HL-60 (cell line): ENCODE measurements around the gene DNAH10.

Experiments used
- DNase-seq, 2 experiments: peaks; one replicate each; pipeline ENCODE4 v3.0.0-alpha.2; 2010 to 2020; ENCODE audit warnings: low read depth in 1 of 2, low spot score in 1 of 2
- H3K27ac ChIP-seq: fragments of 250-450 bp; sonication (Bioruptor Pico); replicated peaks from 2 replicates; pipeline ENCODE4 v1.5.1; 2020; ENCODE audit warnings: mild to moderate bottlenecking, moderate library complexity
- H3K27me3 ChIP-seq: fragments of 250-450 bp; sonication (Bioruptor Pico); 2 replicates; pipeline ENCODE4 v1.5.1; 2021; ENCODE audit warnings: mild to moderate bottlenecking, moderate library complexity; ENCODE audit not compliant: insufficient read depth, poor library complexity, severe bottlenecking
- H3K4me3 ChIP-seq: replicated peaks from 2 replicates; pipeline ENCODE4 v1.5.1; 2011; ENCODE audit warnings: mild to moderate bottlenecking, control low read depth, low read length; ENCODE audit not compliant: insufficient read depth
- CTCF ChIP-seq: IDR thresholded peaks from one replicate; pipeline ENCODE4 v1.5.1; 2011; ENCODE audit warnings: low read length, control low read depth, inconsistent platforms; ENCODE audit not compliant: insufficient read depth
- GABPA ChIP-seq: IDR thresholded peaks from 2 replicates; pipeline ENCODE4 v1.6.1; 2012; ENCODE audit warnings: low read depth
- POLR2AphosphoS5 ChIP-seq: IDR thresholded peaks from 2 replicates; pipeline ENCODE4 v1.6.1; 2012; ENCODE audit warnings: low read depth
- REST ChIP-seq: IDR thresholded peaks from 2 replicates; pipeline ENCODE4 v1.6.1; 2012; ENCODE audit warnings: low read depth; ENCODE audit not compliant: insufficient replicate concordance
- SPI1 ChIP-seq: IDR thresholded peaks from 2 replicates; pipeline ENCODE4 v1.6.1; 2012; ENCODE audit warnings: low read depth, mild to moderate bottlenecking, borderline replicate concordance

The DNAH10 gene

GRCh38 chr12:123765504-123766035 is 3.5 kb downstream of the DNAH10 start:
- DNase-seq, result no peak

GRCh38 chr12:123767613-123768012 is 5.5 kb downstream of the DNAH10 start:
- Histone ChIP-seq H3K27me3 (no peaks in the 10 kb centered on the region), H3K27ac (no peak overlapping the region), H3K4me3 (no peak overlapping the region)
- DNase-seq, result peak; percentile 23 to 76
- TF ChIP-seq SPI1 (no peak), CTCF (no peak), GABPA (peak; percentile 30; the same call in 1 of the 2 replicates), POLR2AphosphoS5 (peak; percentile 37; the same call in 1 of the 2 replicates), REST (no peak)

More at GRCh38 chr12:123765504-123766035, 3.5 kb downstream of the DNAH10 start:
- no peak overlapping the region for H3K4me3 ChIP-seq
- TF ChIP-seq POLR2AphosphoS5 (no peak), GABPA (no peak), REST (no peak), SPI1 (no peak), CTCF (no peak)
- no peak overlapping the region for H3K27ac ChIP-seq
- no peaks in the 10 kb centered on the region for H3K27me3 ChIP-seq

- Histone ChIP-seq H3K27ac (no peak overlapping the region), H3K4me3 (no peak overlapping the region), H3K27me3 (no peaks in the 10 kb centered on the region)
- no peak for DNase-seq
- no peak for TF ChIP-seq GABPA
Measured at GRCh38 chr12:123771261-123771660, 9.2 kb downstream of the DNAH10 start.

- H3K27ac ChIP-seq, result no peak overlapping the region
- TF ChIP-seq REST (no peak), GABPA (no peak), POLR2AphosphoS5 (no peak), SPI1 (no peak), CTCF (no peak)
- no peak overlapping the region for H3K4me3 ChIP-seq
- DNase-seq, result no peak
- H3K27me3 ChIP-seq, result no peaks in the 10 kb centered on the region
Measured at GRCh38 chr12:123772074-123772473, 10.0 kb downstream of the DNAH10 start.
